NCI-H510A treated with DMSO at 0.1 percent for 48 hours (cell line): ENCODE results near the gene ARHGEF1.

ENCODE experiments used
- DNase-seq: peaks from one replicate; lab custom pipeline; 2025; lab: John Stamatoyannopoulos, UW

ARHGEF1 gene

GRCh38 chr19:41919948-41920712, 37.1 kb downstream of the ARHGEF1 start:
- DNase-seq: no peak

- DNase-seq: no peak
Observed at GRCh38 chr19:41920882-41921576, 38.0 kb downstream of the ARHGEF1 start.

- no peak for DNase-seq
Observed at GRCh38 chr19:41921577-41922576, 38.9 kb downstream of the ARHGEF1 start.

- no peak for DNase-seq
Observed at GRCh38 chr19:41922585-41922984, 39.6 kb downstream of the ARHGEF1 start.

GRCh38 chr19:41923045-41923788, 40.2 kb downstream of the ARHGEF1 start:
- no peak for DNase-seq

GRCh38 chr19:41924151-41925145, 41.5 kb downstream of the ARHGEF1 start:
- peak; percentile 55 for DNase-seq

- DNase-seq: peak; percentile 80
Observed at GRCh38 chr19:41925208-41926003, 42.4 kb downstream of the ARHGEF1 start.

GRCh38 chr19:41926028-41926762, 43.2 kb downstream of the ARHGEF1 start:
- peak; percentile 67 for DNase-seq

GRCh38 chr19:41926763-41927496, 43.9 kb downstream of the ARHGEF1 start:
- DNase-seq: no peak

GRCh38 chr19:41927497-41928192, 44.7 kb downstream of the ARHGEF1 start:
- DNase-seq: no peak

GRCh38 chr19:41928221-41928683, 45.3 kb downstream of the ARHGEF1 start, which contains the start of gene ERFL:
Gene ERFL (minus strand): TSS chr19:41928449. CDS start chr19:41912919, 15,530 bp downstream.
- no peak for DNase-seq

GRCh38 chr19:41928754-41929535, 46.0 kb downstream of the ARHGEF1 start:
- no peak for DNase-seq

GRCh38 chr19:41929536-41930071, 46.6 kb downstream of the ARHGEF1 start:
- DNase-seq: no peak

GRCh38 chr19:41930322-41930722, 47.3 kb downstream of the ARHGEF1 start:
- DNase-seq: no peak

- no peak for DNase-seq
Observed at GRCh38 chr19:41930926-41931592, 48.1 kb downstream of the ARHGEF1 start.
